Heart right ventricle (tissue), 16 donors: ENCODE results near the gene FSTL3. TPM values are rescaled to one million over a fixed set of nuclear protein-coding genes. Genes with fewer than 3 reads are reported as not detected.

Experiments
- ATAC-seq, 8 donors: fragments of 200-7000 bp; cut with Tn5 transposase; one replicate each; pipeline ENCODE4 v1.9.1; 2020; ENCODE audit warnings: mild to moderate bottlenecking in 8 of 8, moderate library complexity in 8 of 8, moderate number of reproducible peaks in 1 of 8
- DNase-seq, 2 donors: peaks; one replicate each; pipeline ENCODE4 v3.0.0-alpha.2; 2020
- H3K27ac ChIP-seq, 10 donors: fragments of 200-600 bp; sonication (generic) in 2 of 10; one replicate each; pipeline versions ENCODE4 v1.5.0 to v1.8.0; 2020 to 2022; ENCODE audit warnings: mild to moderate bottlenecking in 3 of 10
- H3K27me3 ChIP-seq, 7 donors: fragments of 200-600 bp; one replicate each; pipeline ENCODE4 v1.8.0; 2021 to 2022; ENCODE audit warnings: mild to moderate bottlenecking in 2 of 7
- H3K36me3 ChIP-seq, 9 donors: fragments of 200-600 bp; sonication (generic) in 1 of 9; one replicate each; pipeline versions ENCODE4 v1.5.0 to v1.8.0; 2020 to 2022; ENCODE audit warnings: mild to moderate bottlenecking in 2 of 9
- H3K4me1 ChIP-seq, 9 donors: fragments of 200-600 bp; sonication (generic) in 1 of 9; one replicate each; pipeline versions ENCODE4 v1.5.0 to v1.8.0; 2020 to 2022; ENCODE audit warnings: mild to moderate bottlenecking in 4 of 9
- H3K4me3 ChIP-seq, 10 donors: fragments of 200-600 bp; sonication (generic) in 2 of 10; one replicate each; pipeline versions ENCODE4 v1.5.0 to v1.8.0; 2020 to 2022; ENCODE audit warnings: mild to moderate bottlenecking in 7 of 10, moderate library complexity in 2 of 10
- H3K9me3 ChIP-seq, 11 donors: fragments of 200-600 bp in 10 of 11; sonication (generic) in 2 of 11; one replicate each; pipeline versions ENCODE4 v1.5.0 to v1.8.0; 2013 to 2022; ENCODE audit warnings: mild to moderate bottlenecking in 2 of 11, control low read depth in 1 of 11, moderate library complexity in 1 of 11
- CTCF ChIP-seq, 9 donors: fragments of 200-600 bp; sonication (generic) in 2 of 9; IDR thresholded peaks; one replicate each; pipeline versions ENCODE4 v1.5.0 to v1.8.0; 2021 to 2022; ENCODE audit warnings: antibody characterized with exemption in 9 of 9, mild to moderate bottlenecking in 5 of 9, moderate library complexity in 1 of 9
- WGBS, 2 donors: extraction: QIAGEN DNeasy Blood & Tissue Kit; methylation state at CpG; one replicate each; pipeline ENCODE4 v1.1.7; 2013; ENCODE audit warnings: inconsistent platforms in 1 of 2; 5-methylcytosine and 5-hydroxymethylcytosine counted together
- intact Hi-C, 10 donors: fragments of 100-400 bp; cut with DNase I; formaldehyde crosslinking; loops; one replicate each; pipeline versions ENCODE4 v1.11.1 to v1.14.2; 2022
- polyA plus RNA-seq, 2 donors: library from polyadenylated mRNA; stranded (reverse); fragments of 200-250 nt; gene quantifications; one replicate each; pipeline ENCODE4 v1.2.3, GENCODE V29; 2013
- total RNA-seq, 10 donors: library from RNA; stranded (reverse); fragmentation: NEBNext Ultra II Directional in 3 of 10; extraction: Animal tissue kit (Norgen Biotek cat#: 25700) in 3 of 10; gene quantifications; one replicate each; pipeline versions ENCODE4 v1.2.1 to v1.2.4, GENCODE V29; 2021 to 2023
- donor health status: Arrhythmogenic right ventricular cardiomyopathy.
- donor health status: ischemic (EF 13 %, LVEDD 7.1; RV severe dilation, severe dysfunction).
- donor health status: healthy with polysubstance abuse.
- donor health status: DM: no; HTN: yes; CAD: no.
- donor health status: DM: no; HTN: no; CAD: no.
- donor health status: ischemic (EF 25% LVEDD 6.9; RV normal size, moderate dysfunction).
- donor health status: ischemic (EF 25% LVEDD 5.7; RV mildly dilated, moderate dysfunction).
- donor health status: healthy.
- donor health status: DM: yes; HTN: yes; CAD: no.
- donor health status: Ischemic cardiomyopathy.
- donor health status: ischemic (EF 35%, LVEDD 5.7; RV mildly dilated, moderate dysfunction).
- donor health status: nonischemic (EF 11% LVEDD 7.7; RV severe dilation, severe dysfunction).
- donor health status: DM: yes; HTN: yes; CAD: no.
- donor health status: PGD.
- donor health status: ischemic (EF 29% LVEDD 5.4; RV normal size, mild dysfunction).
- donor health status: nonischemic (EF 23%, LVEDD 6.1; RV moderate dilation, normal function).

FSTL3 gene
- total and polyA plus RNA-seq, 12 donors: 33.4 to 279 (median 84.7) TPM

- peaks cover 3 to 31% (median 20%) of the 10 kb centered on the region in 9 donors for H3K4me1 ChIP-seq
- peaks cover 0 to 10% (median 0%) of the 10 kb centered on the region in 9 donors for H3K36me3 ChIP-seq
- H3K4me3 ChIP-seq: no peak overlapping the region
- peaks cover 0 to 26% (median 13%) of the 10 kb centered on the region in 7 donors for H3K27me3 ChIP-seq
- ATAC-seq: no peak
- no peak for DNase-seq
- TF ChIP-seq CTCF (IDR thresholded peaks at IDR 0.05): no peak
- no peak overlapping the region for H3K27ac ChIP-seq
- WGBS, 2 donors: 96% methylated on average over 3 of the region's 3 CpGs
- H3K9me3 ChIP-seq: peaks cover 0 to 12% (median 0%) of the 10 kb centered on the region in 11 donors
- intact Hi-C loops: no loop called here
Measured at GRCh38 chr19:715347-715746, 39.2 kb downstream of the FSTL3 start.

GRCh38 chr19:718251-718951, 42.2 kb downstream of the FSTL3 start:
- Histone ChIP-seq H3K36me3 (peaks cover 0 to 10% (median 0%) of the 10 kb centered on the region in 9 donors), H3K4me1 (peaks cover 8 to 40% (median 22%) of the 10 kb centered on the region in 9 donors), H3K27ac (peak overlapping the region in 6 of 10 donors; percentile 47 to 76 (median 58)), H3K9me3 (peaks cover 0 to 12% (median 0%) of the 10 kb centered on the region in 11 donors), H3K4me3 (no peak overlapping the region), H3K27me3 (peaks cover 0 to 34% (median 14%) of the 10 kb centered on the region in 7 donors)
- TF ChIP-seq CTCF (IDR thresholded peaks at IDR 0.05): no peak
- intact Hi-C loops: no loop called here
- WGBS, 2 donors: 58 to 62% methylated on average over 21 to 23 of the region's 23 CpGs
- ATAC-seq (peak in 1 of 8 donors; percentile 6), DNase-seq (no peak)

- peak in 7 of 8 donors; percentile 45 to 75 (median 58) for ATAC-seq
- Histone ChIP-seq H3K27ac (peak overlapping the region in 8 of 10 donors; percentile 36 to 76 (median 62)), H3K4me1 (peaks cover 8 to 40% (median 22%) of the 10 kb centered on the region in 9 donors), H3K36me3 (peaks cover 0 to 10% (median 0%) of the 10 kb centered on the region in 9 donors), H3K27me3 (peaks cover 0 to 34% (median 14%) of the 10 kb centered on the region in 7 donors), H3K9me3 (peaks cover 0 to 12% (median 0%) of the 10 kb centered on the region in 11 donors), H3K4me3 (peak overlapping the region in 3 of 10 donors; percentile 3 to 9 (median 7))
- intact Hi-C loops: no loop called here
- TF ChIP-seq CTCF (IDR thresholded peaks at IDR 0.05): no peak
- 15 to 52% methylated on average over 45 to 54 of the region's 54 CpGs for WGBS, 2 donors
- DNase-seq: peak in 1 of 2 donors; percentile 66
Measured at GRCh38 chr19:718991-719512, 42.9 kb downstream of the FSTL3 start.

GRCh38 chr19:719636-720344, 43.6 kb downstream of the FSTL3 start:
- WGBS, 2 donors: 23 to 33% methylated on average over 41 to 79 of the region's 79 CpGs
- H3K36me3 ChIP-seq: peaks cover 0 to 10% (median 0%) of the 10 kb centered on the region in 9 donors
- H3K27me3 ChIP-seq: peaks cover 0 to 34% (median 14%) of the 10 kb centered on the region in 7 donors
- H3K27ac ChIP-seq: peak overlapping the region in 8 of 10 donors; percentile 36 to 76 (median 62)
- peaks cover 0 to 10% (median 0%) of the 10 kb centered on the region in 11 donors for H3K9me3 ChIP-seq
- intact Hi-C loops: no loop called here
- peaks cover 8 to 40% (median 22%) of the 10 kb centered on the region in 9 donors for H3K4me1 ChIP-seq
- TF ChIP-seq CTCF (IDR thresholded peaks at IDR 0.05): no peak
- DNase-seq (no peak), ATAC-seq (peak in 1 of 8 donors; percentile 26)
- peak overlapping the region in 3 of 10 donors; percentile 3 to 9 (median 7) for H3K4me3 ChIP-seq
